Liver (tissue), 9 donors: ENCODE results near the gene SCN2A. TPM values are rescaled to one million over a fixed set of nuclear protein-coding genes. Genes with fewer than 3 reads are reported as not detected.
"Not testable (repeated sequence)": the region's sequence is repeated elsewhere in the genome, so short reads cannot be mapped to it uniquely, and the experiment has no call there.

Source experiments
- DNase-seq: peaks from one replicate; pipeline ENCODE4 v3.0.0-alpha.2; 2017; ENCODE audit warnings: low spot score
- H3K27ac ChIP-seq, 2 donors: one replicate each; pipeline ENCODE4 v1.7.0; 2013; ENCODE audit warnings: inconsistent platforms in 2 of 2, low read length in 2 of 2, control low read depth in 1 of 2, low read depth in 1 of 2, mild to moderate bottlenecking in 1 of 2
- H3K27me3 ChIP-seq, 4 donors: one replicate each; pipeline versions ENCODE4 v1.6.1 to v1.7.0; 2013; ENCODE audit warnings: low read length in 3 of 4, inconsistent platforms in 1 of 4, mild to moderate bottlenecking in 1 of 4, moderate library complexity in 1 of 4; ENCODE audit not compliant: control insufficient read depth in 4 of 4, insufficient read depth in 4 of 4
- H3K36me3 ChIP-seq, 4 donors: one replicate each; pipeline versions ENCODE4 v1.6.1 to v1.7.0; 2013; ENCODE audit warnings: low read length in 3 of 4, mild to moderate bottlenecking in 3 of 4, low read depth in 1 of 4, moderate library complexity in 1 of 4; ENCODE audit not compliant: control insufficient read depth in 4 of 4, insufficient read depth in 3 of 4
- H3K4me1 ChIP-seq, 4 donors: one replicate each; pipeline versions ENCODE4 v1.6.1 to v1.7.0; 2013; ENCODE audit warnings: low read length in 3 of 4, mild to moderate bottlenecking in 3 of 4, moderate library complexity in 1 of 4; ENCODE audit not compliant: control insufficient read depth in 4 of 4, insufficient read depth in 4 of 4
- H3K4me3 ChIP-seq, 3 donors: one replicate each; pipeline versions ENCODE4 v1.6.1 to v1.7.0; 2013; ENCODE audit warnings: low read length in 3 of 3, control low read depth in 1 of 3, low read depth in 1 of 3, mild to moderate bottlenecking in 1 of 3
- H3K9ac ChIP-seq, 2 donors: one replicate each; pipeline ENCODE4 v1.7.0; 2013; ENCODE audit warnings: low read length in 2 of 2, mild to moderate bottlenecking in 2 of 2, moderate library complexity in 2 of 2, control low read depth in 1 of 2, low read depth in 1 of 2
- H3K9me3 ChIP-seq, 4 donors: one replicate each; pipeline versions ENCODE4 v1.6.1 to v1.7.0; 2013; ENCODE audit warnings: low read length in 3 of 4; ENCODE audit not compliant: control insufficient read depth in 4 of 4
- EGR1 ChIP-seq, 2 donors: IDR thresholded peaks; 2 replicates each; pipeline ENCODE4 v1.6.1; 2016 to 2018; ENCODE audit warnings: antibody characterized with exemption in 2 of 2, low read depth in 2 of 2
- FOXA1 ChIP-seq: IDR thresholded peaks from 2 replicates; pipeline ENCODE4 v1.6.1; 2016; ENCODE audit warnings: antibody characterized with exemption
- FOXA2 ChIP-seq: IDR thresholded peaks from 2 replicates; pipeline ENCODE4 v1.6.1; 2016; ENCODE audit warnings: antibody characterized with exemption
- GABPA ChIP-seq, 2 donors: IDR thresholded peaks in 1 of 2; conservative IDR thresholded peaks in 1 of 2; 2 replicates each; pipeline ENCODE4 v1.6.1; 2016; ENCODE audit warnings: antibody characterized with exemption in 2 of 2, mild to moderate bottlenecking in 1 of 2, moderate library complexity in 1 of 2
- HNF4A ChIP-seq, 2 donors: conservative IDR thresholded peaks; 2 replicates each; pipeline ENCODE4 v1.6.1; 2016; ENCODE audit warnings: antibody characterized with exemption in 2 of 2, mild to moderate bottlenecking in 2 of 2
- HNF4G ChIP-seq: IDR thresholded peaks from 2 replicates; pipeline ENCODE4 v1.6.1; 2016; ENCODE audit warnings: antibody characterized with exemption
- JUND ChIP-seq, 2 donors: IDR thresholded peaks; 2 replicates each; pipeline ENCODE4 v1.6.1; 2016; ENCODE audit warnings: antibody characterized with exemption in 2 of 2
- NR2F2 ChIP-seq: IDR thresholded peaks from 2 replicates; pipeline ENCODE4 v1.6.1; 2016; ENCODE audit warnings: antibody characterized with exemption
- RAD21 ChIP-seq, 2 donors: IDR thresholded peaks; 2 replicates each; pipeline ENCODE4 v1.6.1; 2016; ENCODE audit warnings: antibody characterized with exemption in 2 of 2, mild to moderate bottlenecking in 2 of 2
- YY1 ChIP-seq: IDR thresholded peaks from 2 replicates; pipeline ENCODE4 v1.6.1; 2016; ENCODE audit warnings: antibody characterized with exemption, mild to moderate bottlenecking
- ZBTB33 ChIP-seq: IDR thresholded peaks from 2 replicates; pipeline ENCODE4 v1.6.1; 2016; ENCODE audit warnings: antibody characterized with exemption
- WGBS: extraction: QIAGEN DNeasy Blood & Tissue Kit; methylation state at CpG from one replicate; pipeline ENCODE4 v1.1.7; 2013; 5-methylcytosine and 5-hydroxymethylcytosine counted together
- polyA plus RNA-seq, 2 donors: library from polyadenylated mRNA; stranded (reverse) in 1 of 2; unstranded in 1 of 2; fragments of 200-250 nt in 1 of 2; fragments of >200 nt in 1 of 2; fragmentation: Nextera tagmentation in 1 of 2; extraction: Ambion mirVana in 1 of 2; gene quantifications; one replicate each; pipeline versions ENCODE4 v1.2.1 to v1.2.3, GENCODE V29; 2013 to 2015
- total RNA-seq, 2 donors: library from RNA; depleted of rRNA; stranded (reverse); fragments of >200 nt; gene quantifications; one replicate each; pipeline ENCODE4 v1.2.3, GENCODE V29; 2014
- TF ChIP-seq, protein P1 (sequence below): IDR thresholded peaks from 2 replicates; pipeline ENCODE4 v1.6.1; 2016; ENCODE audit warnings: antibody characterized with exemption
- TF ChIP-seq, protein P2 (sequence below): fragments of 150-350 bp; IDR thresholded peaks from 2 replicates; pipeline ENCODE4 v1.5.1; 2017; ENCODE audit warnings: improper control_type of control experiment, low read depth, low read length; ENCODE audit not compliant: missing input control
- TF ChIP-seq, protein P3 (sequence below): IDR thresholded peaks from 2 replicates; pipeline ENCODE4 v1.6.1; 2016; ENCODE audit warnings: antibody characterized with exemption, mild to moderate bottlenecking
- donor health status: healthy.
- donor health status: healthy.
- donor health status: healthy.
- donor health status: healthy.
- donor health status: healthy.

Gene SCN2A
- total and polyA plus RNA-seq, 4 donors: 0.01 to 0.33 (median 0.05) TPM

DNA sequence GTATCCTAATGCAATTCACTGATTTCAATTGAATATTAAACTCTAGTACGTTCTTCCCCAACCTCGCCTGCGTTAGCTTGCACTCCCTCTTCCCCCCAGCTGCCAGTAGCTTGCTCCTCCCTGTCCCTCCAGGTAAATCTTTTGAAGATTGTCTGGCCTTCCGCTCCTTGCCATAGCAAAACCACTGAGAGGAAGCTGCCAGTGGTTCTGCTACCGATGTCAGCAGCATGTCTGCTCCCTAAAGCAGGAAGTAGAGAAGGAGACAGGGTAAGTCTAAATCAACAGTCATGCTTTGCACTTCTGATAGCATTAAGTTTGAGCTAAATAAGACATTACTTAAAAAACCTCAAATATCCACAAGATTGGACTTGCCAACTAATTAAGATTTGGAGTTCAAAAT lies 89.1 kb downstream of the SCN2A start:
- WGBS: 77% methylated on average over 5 of the region's 5 CpGs
- no peaks in the 10 kb centered on the region for H3K4me1 ChIP-seq
- H3K4me3 ChIP-seq: no peak overlapping the region
- TF ChIP-seq HNF4G (no peak), JUND (IDR thresholded peaks at IDR 0.05) (no peak), ZBTB33 (no peak), HNF4A (conservative IDR thresholded peaks at IDR 0.05) (no peak), GABPA (IDR thresholded peaks at IDR 0.05 in 1 of 2, conservative IDR thresholded peaks at IDR 0.05 in 1 of 2) (no peak), YY1 (no peak), EGR1 (IDR thresholded peaks at IDR 0.05; ENCODE audit: low read depth in 2 of 2) (no peak), NR2F2 (no peak), FOXA1 (no peak), RAD21 (IDR thresholded peaks at IDR 0.05) (no peak), FOXA2 (no peak)
- TF ChIP-seq, protein P1, sequence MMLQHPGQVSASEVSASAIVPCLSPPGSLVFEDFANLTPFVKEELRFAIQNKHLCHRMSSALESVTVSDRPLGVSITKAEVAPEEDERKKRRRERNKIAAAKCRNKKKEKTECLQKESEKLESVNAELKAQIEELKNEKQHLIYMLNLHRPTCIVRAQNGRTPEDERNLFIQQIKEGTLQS: no peak
- TF ChIP-seq, protein P2, sequence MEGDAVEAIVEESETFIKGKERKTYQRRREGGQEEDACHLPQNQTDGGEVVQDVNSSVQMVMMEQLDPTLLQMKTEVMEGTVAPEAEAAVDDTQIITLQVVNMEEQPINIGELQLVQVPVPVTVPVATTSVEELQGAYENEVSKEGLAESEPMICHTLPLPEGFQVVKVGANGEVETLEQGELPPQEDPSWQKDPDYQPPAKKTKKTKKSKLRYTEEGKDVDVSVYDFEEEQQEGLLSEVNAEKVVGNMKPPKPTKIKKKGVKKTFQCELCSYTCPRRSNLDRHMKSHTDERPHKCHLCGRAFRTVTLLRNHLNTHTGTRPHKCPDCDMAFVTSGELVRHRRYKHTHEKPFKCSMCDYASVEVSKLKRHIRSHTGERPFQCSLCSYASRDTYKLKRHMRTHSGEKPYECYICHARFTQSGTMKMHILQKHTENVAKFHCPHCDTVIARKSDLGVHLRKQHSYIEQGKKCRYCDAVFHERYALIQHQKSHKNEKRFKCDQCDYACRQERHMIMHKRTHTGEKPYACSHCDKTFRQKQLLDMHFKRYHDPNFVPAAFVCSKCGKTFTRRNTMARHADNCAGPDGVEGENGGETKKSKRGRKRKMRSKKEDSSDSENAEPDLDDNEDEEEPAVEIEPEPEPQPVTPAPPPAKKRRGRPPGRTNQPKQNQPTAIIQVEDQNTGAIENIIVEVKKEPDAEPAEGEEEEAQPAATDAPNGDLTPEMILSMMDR: no peak
- TF ChIP-seq, protein P3, sequence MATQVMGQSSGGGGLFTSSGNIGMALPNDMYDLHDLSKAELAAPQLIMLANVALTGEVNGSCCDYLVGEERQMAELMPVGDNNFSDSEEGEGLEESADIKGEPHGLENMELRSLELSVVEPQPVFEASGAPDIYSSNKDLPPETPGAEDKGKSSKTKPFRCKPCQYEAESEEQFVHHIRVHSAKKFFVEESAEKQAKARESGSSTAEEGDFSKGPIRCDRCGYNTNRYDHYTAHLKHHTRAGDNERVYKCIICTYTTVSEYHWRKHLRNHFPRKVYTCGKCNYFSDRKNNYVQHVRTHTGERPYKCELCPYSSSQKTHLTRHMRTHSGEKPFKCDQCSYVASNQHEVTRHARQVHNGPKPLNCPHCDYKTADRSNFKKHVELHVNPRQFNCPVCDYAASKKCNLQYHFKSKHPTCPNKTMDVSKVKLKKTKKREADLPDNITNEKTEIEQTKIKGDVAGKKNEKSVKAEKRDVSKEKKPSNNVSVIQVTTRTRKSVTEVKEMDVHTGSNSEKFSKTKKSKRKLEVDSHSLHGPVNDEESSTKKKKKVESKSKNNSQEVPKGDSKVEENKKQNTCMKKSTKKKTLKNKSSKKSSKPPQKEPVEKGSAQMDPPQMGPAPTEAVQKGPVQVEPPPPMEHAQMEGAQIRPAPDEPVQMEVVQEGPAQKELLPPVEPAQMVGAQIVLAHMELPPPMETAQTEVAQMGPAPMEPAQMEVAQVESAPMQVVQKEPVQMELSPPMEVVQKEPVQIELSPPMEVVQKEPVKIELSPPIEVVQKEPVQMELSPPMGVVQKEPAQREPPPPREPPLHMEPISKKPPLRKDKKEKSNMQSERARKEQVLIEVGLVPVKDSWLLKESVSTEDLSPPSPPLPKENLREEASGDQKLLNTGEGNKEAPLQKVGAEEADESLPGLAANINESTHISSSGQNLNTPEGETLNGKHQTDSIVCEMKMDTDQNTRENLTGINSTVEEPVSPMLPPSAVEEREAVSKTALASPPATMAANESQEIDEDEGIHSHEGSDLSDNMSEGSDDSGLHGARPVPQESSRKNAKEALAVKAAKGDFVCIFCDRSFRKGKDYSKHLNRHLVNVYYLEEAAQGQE: no peak
- H3K27ac ChIP-seq: no peak overlapping the region
- no peaks in the 10 kb centered on the region for H3K27me3 ChIP-seq
- DNase-seq: no peak
- no peak overlapping the region for H3K9ac ChIP-seq
- no peaks in the 10 kb centered on the region for H3K36me3 ChIP-seq
- H3K9me3 ChIP-seq: no peaks in the 10 kb centered on the region

DNA sequence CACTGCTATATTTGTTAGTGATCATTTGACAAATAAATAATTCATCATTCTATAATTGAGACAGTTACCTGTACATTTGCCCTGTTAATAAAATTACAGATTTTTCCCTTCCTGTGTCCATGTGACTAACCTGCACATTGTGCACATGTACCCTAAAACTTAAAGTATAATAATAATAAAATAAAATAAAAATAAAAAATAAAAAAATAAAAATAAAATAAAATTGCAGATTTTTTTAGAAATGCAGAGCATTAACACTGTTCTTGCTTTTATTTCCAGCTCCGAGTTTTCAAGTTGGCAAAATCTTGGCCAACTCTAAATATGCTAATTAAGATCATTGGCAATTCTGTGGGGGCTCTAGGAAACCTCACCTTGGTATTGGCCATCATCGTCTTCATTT lies 105.1 kb downstream of the SCN2A start:
- DNase-seq, H3K4me3 ChIP-seq, H3K4me1 ChIP-seq, H3K36me3 ChIP-seq, H3K9ac ChIP-seq, H3K27ac ChIP-seq, H3K9me3 ChIP-seq, H3K27me3 ChIP-seq: not testable (repeated sequence)
- 83% methylated on average over 2 of the region's 2 CpGs for WGBS
